Stimulated activated CD8-positive, alpha-beta memory T cell treated with anti-CD3 and anti-CD28 coated beads, Interleukin-7, amount 100 ng/mL, for 4 hours (primary cell): ENCODE data around the gene SPECC1.
"Not testable (repeated sequence)": the region's sequence is repeated elsewhere in the genome, so short reads cannot be mapped to it uniquely, and the experiment has no call there.

ENCODE experiments used
- DNase-seq, 2 donors: peaks; one replicate each; pipeline ENCODE4 v3.0.0-alpha.2; 2020; ENCODE audit warnings: low read depth in 2 of 2

SPECC1 gene

DNA sequence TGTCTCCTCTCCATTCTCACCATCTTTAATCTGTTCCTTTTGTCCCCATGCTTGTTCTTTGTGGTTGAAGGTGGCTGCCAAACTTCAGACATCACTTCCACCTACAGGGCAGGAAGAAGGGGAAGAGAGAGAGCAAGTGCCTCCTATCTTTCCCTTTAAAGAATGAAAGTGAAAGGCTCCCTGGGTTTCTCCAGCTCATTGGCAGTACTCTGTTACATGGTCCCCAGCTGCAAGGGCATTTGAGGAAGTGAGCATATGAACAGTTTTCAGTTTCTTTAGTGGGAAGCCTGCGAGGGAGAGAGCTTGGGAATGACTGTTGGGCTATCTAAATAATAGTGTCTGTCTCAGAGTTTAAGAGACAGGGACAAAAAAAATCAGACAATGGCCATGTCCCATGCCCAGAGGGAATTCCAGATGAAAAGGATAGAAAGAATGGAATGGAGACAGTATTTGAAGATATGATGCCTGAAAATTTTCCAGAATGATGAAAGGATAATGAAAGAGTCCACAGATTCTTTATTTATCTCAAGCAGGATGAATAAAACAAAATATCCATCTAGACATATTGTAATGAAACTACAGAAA is 298.3 kb downstream of the SPECC1 start:
- DNase-seq = no peak

- DNase-seq = no peak
Measured at GRCh38 chr17:20310481-20310880, 301.3 kb downstream of the SPECC1 start.

DNA sequence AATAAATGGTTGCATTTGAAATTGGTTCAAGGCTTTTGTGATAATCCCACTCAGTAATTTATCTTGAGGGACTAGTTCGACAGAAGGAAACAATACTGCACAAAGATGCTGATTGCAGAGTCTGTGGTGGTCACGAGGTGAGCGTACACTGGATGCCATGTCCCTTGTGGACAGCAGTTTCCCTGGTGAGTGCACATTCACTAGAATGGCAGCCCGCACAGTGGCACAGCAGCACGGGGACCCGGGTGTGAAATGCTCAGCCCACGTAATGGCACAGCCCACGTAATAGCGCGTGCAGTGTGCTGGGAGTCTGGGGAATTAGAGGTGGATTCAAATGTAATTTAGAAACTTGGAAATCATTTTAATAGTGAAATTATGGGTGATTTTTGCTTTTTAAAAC is 304.1 kb downstream of the SPECC1 start:
- no peak for DNase-seq

GRCh38 chr17:20313891-20314290 is 304.7 kb downstream of the SPECC1 start:
- no peak for DNase-seq

DNA sequence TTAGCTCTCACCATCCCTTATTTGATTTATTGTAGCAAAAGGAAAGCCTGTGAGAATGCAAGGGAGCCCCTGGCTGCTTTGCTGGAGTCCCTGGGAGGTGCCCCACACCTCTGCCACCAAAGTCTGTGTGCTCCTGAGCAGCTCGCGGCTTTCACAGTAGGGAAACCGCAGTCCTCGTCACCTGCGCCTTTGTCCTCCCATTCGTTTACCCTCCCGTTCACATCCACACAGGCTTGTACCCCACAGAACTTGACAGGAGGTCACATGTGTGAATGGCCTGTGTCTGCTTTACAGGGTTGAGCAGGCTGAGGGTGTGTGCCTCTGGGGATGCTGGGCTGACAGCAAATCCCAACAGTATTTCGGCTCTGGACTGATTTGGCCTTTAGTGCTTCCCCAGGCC is 305.7 kb downstream of the SPECC1 start:
- no peak for DNase-seq

- no peak for DNase-seq
Measured at GRCh38 chr17:20315311-20315710, 306.2 kb downstream of the SPECC1 start.

GRCh38 chr17:20315821-20316220 is 306.7 kb downstream of the SPECC1 start:
- no peak for DNase-seq

DNA sequence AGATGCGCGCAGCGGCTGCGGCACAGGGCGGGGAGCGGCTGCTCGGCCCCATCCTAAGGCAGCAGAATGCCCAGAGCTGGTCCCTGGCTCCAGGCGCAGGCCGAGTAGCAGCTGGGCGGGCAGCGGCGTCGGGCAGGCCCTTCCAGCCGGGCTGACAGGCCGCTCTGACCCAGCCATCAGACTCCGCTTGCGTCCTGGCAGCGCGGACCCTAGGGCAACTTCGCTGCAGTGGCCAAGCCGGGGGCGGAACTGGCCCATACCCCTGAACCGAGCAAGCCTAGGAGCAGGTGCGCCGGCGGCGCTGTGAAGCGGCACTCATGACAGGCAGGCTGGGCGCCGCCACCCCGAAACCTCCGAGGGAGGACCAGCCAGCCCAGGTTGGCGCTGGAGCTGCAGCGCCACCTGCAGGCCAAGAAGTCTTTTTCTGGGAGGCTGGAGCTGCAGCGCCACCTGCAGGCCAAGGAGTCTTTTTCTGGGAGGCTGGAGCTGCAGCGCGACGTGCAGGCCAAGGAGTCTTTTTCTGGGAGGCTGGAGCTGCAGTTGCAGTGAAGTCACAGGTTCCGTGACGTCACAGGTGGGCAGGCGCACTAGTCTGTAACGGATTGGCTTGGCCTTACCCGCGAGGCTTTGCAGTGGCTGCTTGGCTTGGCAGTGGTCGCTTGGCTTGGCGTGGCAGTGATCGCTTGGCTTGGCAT is 311.5 kb downstream of the SPECC1 start:
- DNase-seq = peak; percentile 52 to 64

DNA sequence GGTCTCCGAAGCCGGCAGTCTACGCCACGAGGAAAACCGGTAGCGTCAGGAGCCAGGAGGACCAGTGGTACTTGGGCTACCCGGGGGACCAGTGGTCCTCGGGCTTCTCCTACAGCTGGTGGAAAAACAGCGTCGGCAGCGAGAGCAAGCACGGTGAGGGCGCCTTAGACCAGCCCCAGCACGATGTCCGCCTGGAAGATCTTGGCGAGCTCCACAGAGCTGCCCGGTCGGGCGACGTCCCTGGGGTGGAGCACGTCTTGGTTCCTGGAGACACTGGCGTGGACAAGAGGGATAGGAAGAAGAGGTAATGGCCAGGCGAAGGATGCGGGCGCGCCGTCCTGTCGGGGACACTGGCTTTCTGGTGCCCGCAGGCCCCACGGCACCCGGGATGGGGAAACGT is 312.2 kb downstream of the SPECC1 start:
- not testable (repeated sequence) for DNase-seq

DNA sequence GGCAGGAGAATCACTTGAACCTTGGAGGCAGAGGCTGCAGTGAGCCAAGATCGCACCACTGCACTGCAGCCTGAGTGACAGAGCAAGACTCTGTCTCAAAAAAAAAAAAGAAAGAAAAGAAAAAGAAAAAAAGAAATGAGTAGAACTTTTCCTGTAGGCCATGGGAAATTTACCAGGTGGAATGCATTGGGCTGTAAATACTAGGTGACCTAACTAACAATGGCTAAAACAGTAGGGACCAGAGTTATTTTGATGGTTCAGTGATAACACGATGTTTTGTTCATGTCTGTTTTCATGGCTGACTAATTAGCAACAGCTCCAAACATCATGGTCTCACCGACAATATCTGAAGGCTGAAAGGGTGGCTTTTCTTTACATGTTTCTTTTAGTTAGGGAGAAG is 318.6 kb downstream of the SPECC1 start:
- DNase-seq = not testable (repeated sequence)

DNA sequence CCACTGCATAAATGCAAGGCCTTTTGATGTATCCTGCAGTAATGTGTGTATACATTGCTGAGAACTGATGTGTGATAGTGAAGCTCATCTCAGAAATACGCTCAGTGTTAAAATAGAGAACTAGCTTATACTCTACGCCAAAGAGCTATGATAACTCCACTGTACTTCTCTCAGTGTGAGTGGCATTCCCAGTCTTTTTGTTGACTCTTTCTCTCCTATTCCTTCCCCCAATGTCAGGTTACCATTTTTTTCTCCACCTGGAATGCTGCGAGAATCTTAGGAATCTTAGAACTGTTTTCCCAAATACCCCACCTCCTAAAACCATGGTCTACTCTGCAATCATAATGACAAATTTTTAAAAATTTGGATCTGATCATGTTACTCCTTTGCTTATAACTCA is 342.2 kb downstream of the SPECC1 start:
- not testable (repeated sequence) for DNase-seq

- DNase-seq = not testable (repeated sequence)
Measured at GRCh38 chr17:20352567-20352966, 343.4 kb downstream of the SPECC1 start.

DNA sequence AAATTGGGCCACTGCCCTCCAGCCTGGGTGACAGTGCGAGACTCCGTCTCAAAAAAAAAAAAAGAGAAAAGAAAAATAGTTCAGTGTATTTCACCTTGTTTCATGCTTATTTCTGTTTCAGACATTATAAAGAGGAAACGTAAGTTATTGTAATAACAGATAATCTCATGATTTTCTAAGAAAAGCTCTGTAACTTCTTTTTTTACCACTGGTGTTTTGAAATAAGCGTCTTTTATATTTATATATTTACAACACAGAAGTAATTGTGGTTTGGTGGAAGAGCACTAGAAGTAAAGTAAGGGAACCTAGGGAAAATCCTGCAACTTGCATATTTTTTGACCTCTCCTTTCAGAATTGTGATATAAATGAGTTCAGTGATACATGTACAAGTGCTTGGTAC is 354.7 kb downstream of the SPECC1 start:
- DNase-seq = not testable (repeated sequence)
